Measurements from ENCODE around the gene C14orf132.

DNA sequence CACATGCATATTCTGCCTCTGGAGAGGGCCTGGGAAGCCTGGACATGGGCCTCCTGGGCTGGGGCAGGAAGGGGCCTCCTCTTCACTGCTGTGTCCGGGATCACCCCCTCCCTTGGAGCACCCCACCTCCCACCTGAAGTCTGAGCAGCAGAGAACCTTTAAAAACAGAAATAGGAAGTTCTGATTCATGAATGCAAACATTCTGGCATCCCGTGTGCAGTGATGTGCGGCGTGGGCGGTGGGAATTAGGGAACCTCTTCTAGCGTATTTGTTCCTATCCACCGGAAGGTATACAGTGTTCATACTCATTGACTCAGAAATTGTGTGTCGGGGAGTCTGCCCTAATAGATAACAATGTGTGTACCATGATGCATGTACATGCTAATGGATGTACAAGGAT, 46.2 kb downstream of the C14orf132 start:
- TF ChIP-seq CTCF (optimal IDR thresholded peaks at IDR 0.05 in 1 of 3, IDR thresholded peaks at IDR 0.05 in 1 of 3, conservative IDR thresholded peaks at IDR 0.05 in 1 of 3; ENCODE audit: extremely low read depth in 1 of 3, insufficient read depth in 2 of 3, low read length in 3 of 3) (no peak), EZH2 (IDR thresholded peaks at IDR 0.05; ENCODE audit: low read length) (no peak)

Data from keratinocyte (primary cell).